Measurements from ENCODE around the gene CTXN1. TPM values are rescaled to one million over a fixed set of nuclear protein-coding genes. Genes with fewer than 3 reads are reported as not detected.

CTXN1 gene
- total RNA-seq, 1 donor = 2.5 TPM

GRCh38 chr19:7903244-7904073 lies 22.5 kb downstream of the CTXN1 start, which contains the start of gene MAP2K7:
Gene MAP2K7, plus strand, starts transcription at chr19:7903877. Its CDS starts 68 bp downstream, at chr19:7903945.
- TF ChIP-seq CTCF (IDR thresholded peaks at IDR 0.05; ENCODE audit: extremely low read depth, low read depth, low read length) = peak; percentile 58
- Histone ChIP-seq H3K27ac (ENCODE audit: low read depth, low read length) (peak within 1 kb of the TSS; percentile 80), H3K4me1 (ENCODE audit: insufficient read depth, low read length) (peaks cover 16% of the 10 kb centered on the region), H3K4me2 (ENCODE audit: insufficient read depth, low read length) (peak within 1 kb of the TSS; percentile 98), H3K27me3 (ENCODE audit: insufficient read depth, low read length) (no peaks in the 10 kb centered on the region), H4K20me1 (ENCODE audit: insufficient read depth, low read length) (peaks cover 31% of the 10 kb centered on the region), H2AFZ (ENCODE audit: low read length) (peak within 1 kb of the TSS; percentile 91), H3K79me2 (ENCODE audit: insufficient read depth, low read length) (peaks cover 47% of the 10 kb centered on the region), H3K9me3 (ENCODE audit: low read depth, low read length) (no peaks in the 10 kb centered on the region), H3K4me3 (ENCODE audit: insufficient read depth, low read length) (peak within 1 kb of the TSS; percentile 94), H3K36me3 (ENCODE audit: insufficient read depth, low read length) (peaks cover 9% of the 10 kb centered on the region)
- peak; percentile 100 for DNase-seq (ENCODE audit: insufficient read length, low spot score, missing footprints)

- Histone ChIP-seq H3K27me3 (ENCODE audit: insufficient read depth, low read length) (no peaks in the 10 kb centered on the region), H3K4me3 (ENCODE audit: insufficient read depth, low read length) (peak overlapping the region; percentile 94), H3K4me1 (ENCODE audit: insufficient read depth, low read length) (peaks cover 16% of the 10 kb centered on the region), H3K4me2 (ENCODE audit: insufficient read depth, low read length) (peak overlapping the region; percentile 89), H3K9me3 (ENCODE audit: low read depth, low read length) (no peaks in the 10 kb centered on the region), H3K79me2 (ENCODE audit: insufficient read depth, low read length) (peaks cover 41% of the 10 kb centered on the region), H4K20me1 (ENCODE audit: insufficient read depth, low read length) (peaks cover 31% of the 10 kb centered on the region), H3K27ac (ENCODE audit: low read depth, low read length) (peak overlapping the region; percentile 68), H3K36me3 (ENCODE audit: insufficient read depth, low read length) (peaks cover 9% of the 10 kb centered on the region), H2AFZ (ENCODE audit: low read length) (peak overlapping the region; percentile 91)
- no peak for TF ChIP-seq CTCF (IDR thresholded peaks at IDR 0.05; ENCODE audit: extremely low read depth, low read depth, low read length)
- DNase-seq (ENCODE audit: insufficient read length, low spot score, missing footprints) = peak; percentile 89
These were observed 23.1 kb downstream of the CTXN1 start for GRCh38 chr19:7902796-7903243.

GRCh38 chr19:7901337-7901736 lies 24.6 kb downstream of the CTXN1 start:
- Histone ChIP-seq H4K20me1 (ENCODE audit: insufficient read depth, low read length) (peaks cover 20% of the 10 kb centered on the region), H3K4me2 (ENCODE audit: insufficient read depth, low read length) (no peak overlapping the region), H3K36me3 (ENCODE audit: insufficient read depth, low read length) (peaks cover 9% of the 10 kb centered on the region), H3K27ac (ENCODE audit: low read depth, low read length) (no peak overlapping the region), H3K79me2 (ENCODE audit: insufficient read depth, low read length) (peaks cover 30% of the 10 kb centered on the region), H3K27me3 (ENCODE audit: insufficient read depth, low read length) (no peaks in the 10 kb centered on the region), H3K9me3 (ENCODE audit: low read depth, low read length) (no peaks in the 10 kb centered on the region), H3K4me3 (ENCODE audit: insufficient read depth, low read length) (no peak overlapping the region), H2AFZ (ENCODE audit: low read length) (no peak overlapping the region), H3K4me1 (ENCODE audit: insufficient read depth, low read length) (peaks cover 16% of the 10 kb centered on the region)
- TF ChIP-seq CTCF (IDR thresholded peaks at IDR 0.05; ENCODE audit: extremely low read depth, low read depth, low read length) = no peak
- DNase-seq (ENCODE audit: insufficient read length, low spot score, missing footprints) = peak; percentile 10

- Histone ChIP-seq H3K4me3 (ENCODE audit: insufficient read depth, low read length) (no peak overlapping the region), H3K36me3 (ENCODE audit: insufficient read depth, low read length) (peaks cover 9% of the 10 kb centered on the region), H3K9me3 (ENCODE audit: low read depth, low read length) (no peaks in the 10 kb centered on the region), H2AFZ (ENCODE audit: low read length) (no peak overlapping the region), H4K20me1 (ENCODE audit: insufficient read depth, low read length) (peaks cover 16% of the 10 kb centered on the region), H3K27me3 (ENCODE audit: insufficient read depth, low read length) (no peaks in the 10 kb centered on the region), H3K4me1 (ENCODE audit: insufficient read depth, low read length) (peaks cover 16% of the 10 kb centered on the region), H3K4me2 (ENCODE audit: insufficient read depth, low read length) (no peak overlapping the region), H3K27ac (ENCODE audit: low read depth, low read length) (no peak overlapping the region), H3K79me2 (ENCODE audit: insufficient read depth, low read length) (peaks cover 26% of the 10 kb centered on the region)
- peak; percentile 11 for DNase-seq (ENCODE audit: insufficient read length, low spot score, missing footprints)
- TF ChIP-seq CTCF (IDR thresholded peaks at IDR 0.05; ENCODE audit: extremely low read depth, low read depth, low read length) = no peak
These were observed 25.0 kb downstream of the CTXN1 start for GRCh38 chr19:7900931-7901330.
